Trophoblast cell (in vitro differentiated cells and primary cell): Measurements from ENCODE around the gene TSPAN12.
A peak's percentile ranks its signal among the peaks of the same experiment; 100 is the strongest.

Experiments
- DNase-seq, 2 donors: peaks; one replicate each; pipeline ENCODE4 v3.0.0-alpha.2; 2016
- H2AFZ ChIP-seq: 2 replicates; pipeline ENCODE4 v1.6.1; 2013; ENCODE audit warnings: low read length, moderate library complexity, mild to moderate bottlenecking; ENCODE audit not compliant: insufficient read depth, poor library complexity
- H2AK5ac ChIP-seq: 2 replicates; pipeline ENCODE4 v1.6.1; 2013; ENCODE audit warnings: mild to moderate bottlenecking, low read length
- H2BK120ac ChIP-seq: 2 replicates; pipeline ENCODE4 v1.6.1; 2013; ENCODE audit warnings: low read length, mild to moderate bottlenecking, moderate library complexity; ENCODE audit not compliant: insufficient read depth, poor library complexity
- H2BK12ac ChIP-seq: 2 replicates; pipeline ENCODE4 v1.6.1; 2013; ENCODE audit warnings: mild to moderate bottlenecking, low read length, moderate library complexity
- H2BK5ac ChIP-seq: 2 replicates; pipeline ENCODE4 v1.6.1; 2013; ENCODE audit warnings: low read length, low read depth, moderate library complexity, mild to moderate bottlenecking; ENCODE audit not compliant: poor library complexity
- H3K14ac ChIP-seq: 2 replicates; pipeline ENCODE4 v1.6.1; 2013; ENCODE audit warnings: mild to moderate bottlenecking, low read length
- H3K18ac ChIP-seq: 2 replicates; pipeline ENCODE4 v1.6.1; 2013; ENCODE audit warnings: mild to moderate bottlenecking, low read length
- H3K23ac ChIP-seq: 2 replicates; pipeline ENCODE4 v1.6.1; 2013; ENCODE audit warnings: low read length
- H3K27ac ChIP-seq: 2 replicates; pipeline ENCODE4 v1.5.1; 2013; ENCODE audit warnings: low read depth, mild to moderate bottlenecking, inconsistent platforms, low read length, moderate library complexity
- H3K27me3 ChIP-seq: 2 replicates; pipeline ENCODE4 v1.6.1; 2013; ENCODE audit warnings: inconsistent platforms, mild to moderate bottlenecking, low read length, moderate library complexity; ENCODE audit not compliant: insufficient read depth
- H3K36me3 ChIP-seq, 2 experiments: 1 replicate in 1 of 2; 2 replicates in 1 of 2; pipeline ENCODE4 v1.6.1; 2013; ENCODE audit warnings: low read length in 2 of 2, mild to moderate bottlenecking in 2 of 2, moderate library complexity in 1 of 2; ENCODE audit not compliant: insufficient read depth in 2 of 2, control insufficient read depth in 1 of 2
- H3K4ac ChIP-seq: 2 replicates; pipeline ENCODE4 v1.6.1; 2013; ENCODE audit warnings: low read depth, mild to moderate bottlenecking, low read length, moderate library complexity
- H3K4me1 ChIP-seq, 2 experiments: 1 replicate in 1 of 2; 2 replicates in 1 of 2; pipeline ENCODE4 v1.6.1; 2013; ENCODE audit warnings: low read length in 2 of 2, mild to moderate bottlenecking in 2 of 2, moderate library complexity in 1 of 2; ENCODE audit not compliant: insufficient read depth in 2 of 2, control insufficient read depth in 1 of 2
- H3K4me2 ChIP-seq: 2 replicates; pipeline ENCODE4 v1.6.1; 2013; ENCODE audit warnings: inconsistent platforms, mild to moderate bottlenecking, low read length, moderate library complexity
- H3K4me3 ChIP-seq: 2 replicates; pipeline ENCODE4 v1.5.1; 2013; ENCODE audit warnings: mild to moderate bottlenecking, low read depth, low read length, inconsistent platforms
- H3K79me1 ChIP-seq: one replicate; pipeline ENCODE4 v1.6.1; 2013; ENCODE audit warnings: low read length
- H3K79me2 ChIP-seq: 2 replicates; pipeline ENCODE4 v1.6.1; 2013; ENCODE audit warnings: low read length, mild to moderate bottlenecking; ENCODE audit not compliant: control insufficient read depth, insufficient read depth, poor library complexity
- H3K9ac ChIP-seq: 2 replicates; pipeline ENCODE4 v1.6.1; 2013; ENCODE audit warnings: mild to moderate bottlenecking, low read length
- H3K9me3 ChIP-seq: 2 replicates; pipeline ENCODE4 v1.6.1; 2013; ENCODE audit warnings: low read depth, mild to moderate bottlenecking, control low read depth, inconsistent platforms, low read length; ENCODE audit not compliant: insufficient read depth
- H4K12ac ChIP-seq: 2 replicates; pipeline ENCODE4 v1.6.1; 2013; ENCODE audit warnings: low read depth, mild to moderate bottlenecking, low read length, moderate library complexity
- H4K8ac ChIP-seq: 2 replicates; pipeline ENCODE4 v1.6.1; 2013; ENCODE audit warnings: low read depth, mild to moderate bottlenecking, low read length, moderate library complexity
- H4K91ac ChIP-seq: one replicate; pipeline ENCODE4 v1.6.1; 2013; ENCODE audit warnings: low read depth, mild to moderate bottlenecking, low read length, moderate library complexity
- WGBS: extraction: QIAGEN DNeasy Blood & Tissue Kit; methylation state at CpG from one replicate; pipeline ENCODE4 v1.1.7; 2013; ENCODE audit warnings: missing lambda C conversion rate; ENCODE audit not compliant: insufficient read length, insufficient coverage; ENCODE audit errors: extremely low coverage; 5-methylcytosine and 5-hydroxymethylcytosine counted together

Gene TSPAN12

GRCh38 chr7:120864141-120864900, 6.4 kb upstream of the TSPAN12 start:
- no peak overlapping the region for H2AK5ac ChIP-seq
- peak overlapping the region; percentile 5 for H3K14ac ChIP-seq
- H2BK120ac ChIP-seq = no peak overlapping the region
- H3K36me3 ChIP-seq = no peaks in the 10 kb centered on the region
- peaks cover 13% of the 10 kb centered on the region for H3K79me1 ChIP-seq
- H2BK5ac ChIP-seq = peak overlapping the region; percentile 4
- no peak overlapping the region for H3K4me3 ChIP-seq
- whole genome bisulfite sequencing = no CpG with 5 or more reads among the region's 6 CpGs
- H3K27me3 ChIP-seq = no peaks in the 10 kb centered on the region
- H3K4me1 ChIP-seq = peaks cover 6 to 9% of the 10 kb centered on the region in 2 experiments
- H4K12ac ChIP-seq = no peak overlapping the region
- no peak overlapping the region for H3K27ac ChIP-seq
- DNase-seq = no peak
- no peak overlapping the region for H3K23ac ChIP-seq
- H3K18ac ChIP-seq = no peak overlapping the region
- H3K79me2 ChIP-seq = no peaks in the 10 kb centered on the region
- peak overlapping the region; percentile 2 for H4K91ac ChIP-seq
- no peak overlapping the region for H4K8ac ChIP-seq
- peak overlapping the region; percentile 11 for H2BK12ac ChIP-seq
- peaks cover 1% of the 10 kb centered on the region for H3K9me3 ChIP-seq
- no peak overlapping the region for H3K9ac ChIP-seq
- no peak overlapping the region for H3K4ac ChIP-seq
- H3K4me2 ChIP-seq = no peak overlapping the region
- no peak overlapping the region for H2AFZ ChIP-seq

- peaks cover 2% of the 10 kb centered on the region for H3K79me2 ChIP-seq
- WGBS = no CpG with 5 or more reads among the region's 3 CpGs
Measured at GRCh38 chr7:120862987-120863590, 5.1 kb upstream of the TSPAN12 start.

GRCh38 chr7:120860156-120860555, 2.2 kb upstream of the TSPAN12 start:
- no CpG with 5 or more reads among the region's 2 CpGs for WGBS

More at GRCh38 chr7:120862987-120863590, 5.1 kb upstream of the TSPAN12 start:
- DNase-seq = no peak
- Histone ChIP-seq H3K9ac (no peak overlapping the region), H2AK5ac (no peak overlapping the region), H2BK12ac (no peak overlapping the region), H3K4me2 (no peak overlapping the region), H3K4me3 (no peak overlapping the region), H3K4ac (no peak overlapping the region), H3K23ac (no peak overlapping the region), H4K12ac (no peak overlapping the region), H3K18ac (no peak overlapping the region), H3K14ac (no peak overlapping the region), H3K27me3 (no peaks in the 10 kb centered on the region), H2BK120ac (no peak overlapping the region), H2BK5ac (no peak overlapping the region), H3K27ac (no peak overlapping the region), H3K36me3 (no peaks in the 10 kb centered on the region), H3K4me1 (peaks cover 0 to 7% of the 10 kb centered on the region in 2 experiments), H3K79me1 (peaks cover 9% of the 10 kb centered on the region), H4K91ac (no peak overlapping the region), H4K8ac (no peak overlapping the region), H2AFZ (no peak overlapping the region), H3K9me3 (peaks cover 1% of the 10 kb centered on the region)

GRCh38 chr7:120859459-120859858, 1.5 kb upstream of the TSPAN12 start:
- no peak overlapping the region for H3K14ac ChIP-seq
- H3K79me1 ChIP-seq = peaks cover 9% of the 10 kb centered on the region
- H4K91ac ChIP-seq = no peak overlapping the region
- DNase-seq = peak in 1 of 2 donors; percentile 44
- H2AK5ac ChIP-seq = no peak overlapping the region
- H4K12ac ChIP-seq = no peak overlapping the region
- no peak overlapping the region for H3K27ac ChIP-seq
- no peak overlapping the region for H3K9ac ChIP-seq
- H3K4me2 ChIP-seq = no peak overlapping the region
- no CpG with 5 or more reads among the region's 6 CpGs for WGBS
- H2BK5ac ChIP-seq = no peak overlapping the region
- H3K4me3 ChIP-seq = no peak overlapping the region
- H3K36me3 ChIP-seq = no peaks in the 10 kb centered on the region
- H3K79me2 ChIP-seq = peaks cover 6% of the 10 kb centered on the region
- no peaks in the 10 kb centered on the region for H3K9me3 ChIP-seq
- H3K27me3 ChIP-seq = no peaks in the 10 kb centered on the region
- peaks cover 0 to under 1% of the 10 kb centered on the region in 2 experiments for H3K4me1 ChIP-seq
- no peak overlapping the region for H2AFZ ChIP-seq
- H4K8ac ChIP-seq = no peak overlapping the region
- H2BK12ac ChIP-seq = no peak overlapping the region
- H3K18ac ChIP-seq = no peak overlapping the region
- H2BK120ac ChIP-seq = no peak overlapping the region
- no peak overlapping the region for H3K4ac ChIP-seq
- no peak overlapping the region for H3K23ac ChIP-seq

More at GRCh38 chr7:120860156-120860555, 2.2 kb upstream of the TSPAN12 start:
- Histone ChIP-seq H3K14ac (no peak overlapping the region), H3K79me1 (peaks cover 9% of the 10 kb centered on the region), H3K79me2 (peaks cover 6% of the 10 kb centered on the region), H3K4ac (no peak overlapping the region), H3K4me2 (no peak overlapping the region), H2AK5ac (no peak overlapping the region), H4K8ac (no peak overlapping the region), H3K36me3 (no peaks in the 10 kb centered on the region), H2AFZ (no peak overlapping the region), H2BK12ac (peak overlapping the region; percentile 58), H3K4me3 (no peak overlapping the region), H3K9me3 (no peaks in the 10 kb centered on the region), H3K27ac (no peak overlapping the region), H3K23ac (no peak overlapping the region), H3K4me1 (peaks cover 0 to 3% of the 10 kb centered on the region in 2 experiments), H3K18ac (no peak overlapping the region), H4K12ac (no peak overlapping the region), H2BK5ac (no peak overlapping the region), H3K9ac (no peak overlapping the region), H2BK120ac (no peak overlapping the region), H4K91ac (no peak overlapping the region), H3K27me3 (no peaks in the 10 kb centered on the region)
- no peak for DNase-seq
